ENCODE measurements around the gene DUSP7. TPM values are rescaled to one million over a fixed set of nuclear protein-coding genes. Genes with fewer than 3 reads are reported as not detected.

The DUSP7 gene
- total RNA-seq, 2 donors from 2014 or later: 2.6 to 3.3 TPM

- DNase-seq: no peak
- no peaks in the 10 kb centered on the region for H3K9me3 ChIP-seq
- no peak overlapping the region for H3K27ac ChIP-seq
- intact Hi-C loops (cut with DNase I): no loop called here
- ATAC-seq: no peak
- no peaks in the 10 kb centered on the region for H3K27me3 ChIP-seq
- WGBS, 2 donors: 95% methylated on average over 7 of the region's 7 CpGs; no CpG with 5 or more reads in 1 of the 2 donors
- H3K4me1 ChIP-seq: no peaks in the 10 kb centered on the region
- H3K4me3 ChIP-seq: no peak overlapping the region
- TF ChIP-seq POLR2A (IDR thresholded peaks at IDR 0.05): no peak
- no peak for TF ChIP-seq CTCF (IDR thresholded peaks at IDR 0.05)
- H3K36me3 ChIP-seq (replicated peaks in 1 of 2; ENCODE audit: insufficient read depth in 1 of 2, low read depth in 2 of 2): no peaks in the 10 kb centered on the region
Measured at GRCh38 chr3:52073490-52073889, 17.1 kb upstream of the DUSP7 start.

DNA sequence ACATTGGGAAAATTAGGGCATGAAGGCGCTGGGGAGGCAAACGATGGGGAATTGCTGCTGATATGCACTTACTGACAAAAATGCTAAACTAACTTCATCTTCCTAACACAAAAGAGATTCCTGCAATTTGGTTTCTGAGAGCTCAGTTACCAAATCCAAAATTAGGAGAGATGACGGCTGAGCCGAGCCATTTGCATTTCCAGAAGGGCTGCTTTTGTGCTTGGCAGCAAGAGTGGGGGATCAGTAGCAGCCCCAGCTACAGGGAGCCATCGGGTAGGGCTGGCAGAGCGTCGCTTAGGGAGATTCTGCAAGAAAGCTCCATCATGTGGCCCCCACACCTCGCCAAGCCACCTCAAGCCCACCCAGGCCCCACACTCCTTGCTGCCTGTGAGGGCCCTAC, 16.1 kb upstream of the DUSP7 start:
- no peaks in the 10 kb centered on the region for H3K27me3 ChIP-seq
- ATAC-seq (no peak), DNase-seq (no peak)
- no peak for TF ChIP-seq CTCF (IDR thresholded peaks at IDR 0.05)
- no peak for TF ChIP-seq POLR2A (IDR thresholded peaks at IDR 0.05)
- H3K4me1 ChIP-seq: no peaks in the 10 kb centered on the region
- H3K4me3 ChIP-seq: no peak overlapping the region
- no peak overlapping the region for H3K27ac ChIP-seq
- intact Hi-C loops (cut with DNase I): no loop called here
- H3K36me3 ChIP-seq (replicated peaks in 1 of 2; ENCODE audit: insufficient read depth in 1 of 2, low read depth in 2 of 2): no peaks in the 10 kb centered on the region
- H3K9me3 ChIP-seq: no peaks in the 10 kb centered on the region
- 85% methylated on average over 8 of the region's 8 CpGs for WGBS, 2 donors

- H3K36me3 ChIP-seq (replicated peaks in 1 of 2; ENCODE audit: insufficient read depth in 1 of 2, low read depth in 2 of 2): no peaks in the 10 kb centered on the region
- H3K27me3 ChIP-seq: no peaks in the 10 kb centered on the region
- no peaks in the 10 kb centered on the region for H3K9me3 ChIP-seq
- intact Hi-C loops (cut with DNase I): no loop called here
- H3K4me3 ChIP-seq: no peak overlapping the region
- TF ChIP-seq CTCF (IDR thresholded peaks at IDR 0.05) (no peak), POLR2A (IDR thresholded peaks at IDR 0.05) (no peak)
- WGBS, 2 donors: 87% methylated on average over 3 to 5 of the region's 5 CpGs
- ATAC-seq (no peak), DNase-seq (no peak)
- H3K4me1 ChIP-seq: no peaks in the 10 kb centered on the region
- no peak overlapping the region for H3K27ac ChIP-seq
Measured at GRCh38 chr3:52072020-52072419, 15.6 kb upstream of the DUSP7 start.

GRCh38 chr3:52070724-52071621, 14.6 kb upstream of the DUSP7 start:
- Histone ChIP-seq H3K27ac (peak overlapping the region in 2 of 4 donors; percentile 4 to 6), H3K4me1 (no peaks in the 10 kb centered on the region), H3K36me3 (replicated peaks in 1 of 2; ENCODE audit: insufficient read depth in 1 of 2, low read depth in 2 of 2) (no peaks in the 10 kb centered on the region), H3K27me3 (no peaks in the 10 kb centered on the region), H3K9me3 (no peaks in the 10 kb centered on the region), H3K4me3 (no peak overlapping the region)
- intact Hi-C loops (cut with DNase I): no loop called here
- DNase-seq (peak in 2 of 4 donors; percentile 18 to 51), ATAC-seq (peak; percentile 34)
- WGBS, 2 donors: 62 to 66% methylated on average over 16 to 22 of the region's 22 CpGs
- TF ChIP-seq POLR2A (IDR thresholded peaks at IDR 0.05) (no peak), CTCF (IDR thresholded peaks at IDR 0.05) (no peak)

GRCh38 chr3:52069855-52070254, 13.5 kb upstream of the DUSP7 start:
- TF ChIP-seq POLR2A (IDR thresholded peaks at IDR 0.05): no peak
- TF ChIP-seq CTCF (IDR thresholded peaks at IDR 0.05): no peak
- no peaks in the 10 kb centered on the region for H3K27me3 ChIP-seq
- DNase-seq: no peak
- no peak for ATAC-seq
- intact Hi-C loops (cut with DNase I): no loop called here
- 81 to 83% methylated on average over 2 to 4 of the region's 4 CpGs for WGBS, 2 donors
- no peaks in the 10 kb centered on the region for H3K9me3 ChIP-seq
- no peak overlapping the region for H3K4me3 ChIP-seq
- H3K4me1 ChIP-seq: no peaks in the 10 kb centered on the region
- no peaks in the 10 kb centered on the region for H3K36me3 ChIP-seq (replicated peaks in 1 of 2; ENCODE audit: insufficient read depth in 1 of 2, low read depth in 2 of 2)
- H3K27ac ChIP-seq: no peak overlapping the region

Data from body of pancreas (tissue), 4 donors.